Fibroblast of mammary gland (primary cell): ENCODE results near the gene RBP2.

Experiments
- DNase-seq: peaks from one replicate; pipeline ENCODE4 v3.0.0-alpha.2; 2010; ENCODE audit warnings: low read depth
- H3K4me3 ChIP-seq: 2 replicates; pipeline ENCODE4 v1.5.1; 2011; ENCODE audit warnings: low read depth, mild to moderate bottlenecking, low read length, moderate library complexity; ENCODE audit not compliant: control insufficient read depth
- CTCF ChIP-seq: conservative IDR thresholded peaks from 2 replicates; pipeline ENCODE4 v1.5.1; 2011; ENCODE audit warnings: low read depth, low read length, inconsistent platforms; ENCODE audit not compliant: control insufficient read depth, insufficient read depth

The RBP2 gene

GRCh38 chr3:139491027-139491700 is 14.8 kb upstream of the RBP2 start:
- DNase-seq: no peak
- no peak overlapping the region for H3K4me3 ChIP-seq
- no peak for TF ChIP-seq CTCF

GRCh38 chr3:139482206-139482605 is 5.9 kb upstream of the RBP2 start:
- no peak for DNase-seq
- H3K4me3 ChIP-seq: no peak overlapping the region
- no peak for TF ChIP-seq CTCF

GRCh38 chr3:139481116-139481515 is 4.8 kb upstream of the RBP2 start:
- TF ChIP-seq CTCF: no peak
- H3K4me3 ChIP-seq: no peak overlapping the region
- no peak for DNase-seq

GRCh38 chr3:139480585-139480984 is 4.3 kb upstream of the RBP2 start:
- no peak overlapping the region for H3K4me3 ChIP-seq
- DNase-seq: no peak
- no peak for TF ChIP-seq CTCF

GRCh38 chr3:139477710-139478640 is 1.7 kb upstream of the RBP2 start:
- no peak overlapping the region for H3K4me3 ChIP-seq
- TF ChIP-seq CTCF: no peak
- DNase-seq: no peak

- TF ChIP-seq CTCF: no peak
- H3K4me3 ChIP-seq: no peak overlapping the region
- DNase-seq: peak; percentile 11
Measured at GRCh38 chr3:139473155-139473771, 3.1 kb downstream of the RBP2 start.
